ENCODE results near the gene DDX47.
"Not testable (repeated sequence)": the region's sequence is repeated elsewhere in the genome, so short reads cannot be mapped to it uniquely, and the experiment has no call there.

DDX47 gene

GRCh38 chr12:12871587-12872138 is 58.5 kb downstream of the DDX47 start:
- no peak for DNase-seq (ENCODE audit: low read depth in 2 of 2)

- peak in 1 of 2 experiments; percentile 37 for DNase-seq (ENCODE audit: low read depth in 2 of 2)
Observed at GRCh38 chr12:12872139-12872933, 59.2 kb downstream of the DDX47 start.

- DNase-seq (ENCODE audit: low read depth in 2 of 2): no peak
Observed at GRCh38 chr12:12872934-12873275, 59.8 kb downstream of the DDX47 start.

GRCh38 chr12:12874029-12874428 is 60.9 kb downstream of the DDX47 start:
- DNase-seq (ENCODE audit: low read depth in 2 of 2): no peak

GRCh38 chr12:12875301-12875700 is 62.2 kb downstream of the DDX47 start:
- not testable (repeated sequence) for DNase-seq (ENCODE audit: low read depth in 2 of 2)

- DNase-seq (ENCODE audit: low read depth in 2 of 2): no peak
Observed at GRCh38 chr12:12877153-12877768, 64.1 kb downstream of the DDX47 start.

- DNase-seq (ENCODE audit: low read depth in 2 of 2): no peak
Observed at GRCh38 chr12:12877781-12878455, 64.8 kb downstream of the DDX47 start.

Data from fibroblast of skin of left quadriceps (primary cell).